AML-193 (cell line): ENCODE results near the gene PARP4.
"Not testable (repeated sequence)": the region's sequence is repeated elsewhere in the genome, so short reads cannot be mapped to it uniquely, and the experiment has no call there.

Experiments used
- DNase-seq, 2 experiments: peaks; one replicate each; lab custom pipeline; 2025; lab: John Stamatoyannopoulos, UW

The PARP4 gene

GRCh38 chr13:24505756-24506155 is 6.8 kb downstream of the PARP4 start:
- no peak for DNase-seq

- DNase-seq: peak; percentile 40 to 52
Observed at GRCh38 chr13:24505256-24505655, 7.3 kb downstream of the PARP4 start.

- no peak for DNase-seq
Observed at GRCh38 chr13:24503379-24503696, 9.2 kb downstream of the PARP4 start.

GRCh38 chr13:24502533-24503378 is 9.8 kb downstream of the PARP4 start:
- DNase-seq: no peak

GRCh38 chr13:24500977-24501376 is 11.6 kb downstream of the PARP4 start:
- DNase-seq: no peak

- no peak for DNase-seq
Observed at GRCh38 chr13:24497742-24498141, 14.8 kb downstream of the PARP4 start.

- not testable (repeated sequence) for DNase-seq
Observed at GRCh38 chr13:24496295-24496694, 16.3 kb downstream of the PARP4 start.

GRCh38 chr13:24495151-24495729 is 17.3 kb downstream of the PARP4 start:
- DNase-seq: no peak

- no peak for DNase-seq
Observed at GRCh38 chr13:24493356-24493755, 19.2 kb downstream of the PARP4 start.

- no peak for DNase-seq
Observed at GRCh38 chr13:24491845-24492244, 20.7 kb downstream of the PARP4 start.

- no peak for DNase-seq
Observed at GRCh38 chr13:24489721-24490120, 22.9 kb downstream of the PARP4 start.

GRCh38 chr13:24488092-24488491 is 24.5 kb downstream of the PARP4 start:
- not testable (repeated sequence) for DNase-seq

- DNase-seq: not testable (repeated sequence)
Observed at GRCh38 chr13:24486017-24486657, 26.4 kb downstream of the PARP4 start.

- DNase-seq: no peak
Observed at GRCh38 chr13:24473686-24474085, 38.9 kb downstream of the PARP4 start.

GRCh38 chr13:24472129-24472528 is 40.4 kb downstream of the PARP4 start:
- DNase-seq: not testable (repeated sequence)

- no peak for DNase-seq
Observed at GRCh38 chr13:24463078-24463477, 49.5 kb downstream of the PARP4 start.

GRCh38 chr13:24460256-24460655 is 52.3 kb downstream of the PARP4 start:
- DNase-seq: no peak

GRCh38 chr13:24459726-24460125 is 52.9 kb downstream of the PARP4 start:
- no peak for DNase-seq

- DNase-seq: no peak
Observed at GRCh38 chr13:24459234-24459633, 53.3 kb downstream of the PARP4 start.

- DNase-seq: no peak
Observed at GRCh38 chr13:24458736-24459135, 53.8 kb downstream of the PARP4 start.

GRCh38 chr13:24456396-24456795 is 56.2 kb downstream of the PARP4 start:
- DNase-seq: no peak

- no peak for DNase-seq
Observed at GRCh38 chr13:24454056-24454455, 58.5 kb downstream of the PARP4 start.

GRCh38 chr13:24452044-24452443 is 60.5 kb downstream of the PARP4 start:
- no peak for DNase-seq
